Measurements from ENCODE around the gene CSMD2. TPM values are rescaled to one million over a fixed set of nuclear protein-coding genes. Genes with fewer than 3 reads are reported as not detected.

Gene CSMD2
- total RNA-seq, 1 experiment from 2014 or later = 0.22 TPM

GRCh38 chr1:33561576-33561975 is 603.5 kb downstream of the CSMD2 start:
- H2AFZ ChIP-seq (ENCODE audit: low read depth, low read length, poor library complexity, severe bottlenecking) = no peak overlapping the region
- no peaks in the 10 kb centered on the region for H3K79me2 ChIP-seq (ENCODE audit: insufficient read depth, low read length)
- H3K4me2 ChIP-seq (ENCODE audit: low read length) = no peak overlapping the region
- H3K9ac ChIP-seq (ENCODE audit: low read length) = no peak overlapping the region
- no peaks in the 10 kb centered on the region for H3K9me3 ChIP-seq (ENCODE audit: control insufficient read depth in 1 of 2, insufficient read depth in 1 of 2, low read depth in 1 of 2, low read length in 2 of 2)
- H3K27me3 ChIP-seq (ENCODE audit: insufficient read depth, low read length) = no peaks in the 10 kb centered on the region
- no peak overlapping the region for H3K4me3 ChIP-seq (replicated peaks in 1 of 2; ENCODE audit: low read depth in 1 of 2, low read length in 2 of 2)
- DNase-seq (ENCODE audit: low read depth, low spot score) (no peak), ATAC-seq (no peak)
- ChIA-PET POLR2A (no interaction called here), RAD21 (ENCODE audit: low non-redundant PET in 1 of 2, low total read pairs in 2 of 2, uncharacterized antibody in 2 of 2, unreplicated experiment in 2 of 2) (no interaction called here), CTCF (no interaction called here)
- TF ChIP-seq JUND (IDR thresholded peaks at IDR 0.05) (no peak), ELF1 (IDR thresholded peaks at IDR 0.05; ENCODE audit: borderline replicate concordance, low read depth) (no peak), POLR2A (IDR thresholded peaks at IDR 0.05; ENCODE audit: borderline replicate concordance, extremely low read depth, insufficient read depth, insufficient read length) (no peak), CBX3 (IDR thresholded peaks at IDR 0.05; ENCODE audit: low read depth) (no peak), YY1 (IDR thresholded peaks at IDR 0.05; ENCODE audit: extremely low read depth, insufficient replicate concordance, low read depth, low read length) (no peak), ATF3 (IDR thresholded peaks at IDR 0.05) (no peak), TCF7L2 (IDR thresholded peaks at IDR 0.05; ENCODE audit: borderline replicate concordance, extremely low read depth, insufficient read depth, insufficient read length) (no peak), POLR2AphosphoS5 (IDR thresholded peaks at IDR 0.05; ENCODE audit: low read depth, low read length) (no peak), CEBPB (IDR thresholded peaks at IDR 0.05; ENCODE audit: low read depth) (no peak), ZNF274 (IDR thresholded peaks at IDR 0.05; ENCODE audit: low read depth, low read length) (no peak), EGR1 (IDR thresholded peaks at IDR 0.05; ENCODE audit: low read depth) (no peak), RAD21 (IDR thresholded peaks at IDR 0.05; ENCODE audit: low read depth) (no peak), ZFX (IDR thresholded peaks at IDR 0.05) (no peak), EZH2 (IDR thresholded peaks at IDR 0.05) (no peak), SIN3A (IDR thresholded peaks at IDR 0.05; ENCODE audit: low read depth) (no peak), EZH2phosphoT487 (IDR thresholded peaks at IDR 0.05; ENCODE audit: borderline replicate concordance) (no peak), SP1 (IDR thresholded peaks at IDR 0.05; ENCODE audit: low read depth) (no peak)
- TF ChIP-seq, protein P1, sequence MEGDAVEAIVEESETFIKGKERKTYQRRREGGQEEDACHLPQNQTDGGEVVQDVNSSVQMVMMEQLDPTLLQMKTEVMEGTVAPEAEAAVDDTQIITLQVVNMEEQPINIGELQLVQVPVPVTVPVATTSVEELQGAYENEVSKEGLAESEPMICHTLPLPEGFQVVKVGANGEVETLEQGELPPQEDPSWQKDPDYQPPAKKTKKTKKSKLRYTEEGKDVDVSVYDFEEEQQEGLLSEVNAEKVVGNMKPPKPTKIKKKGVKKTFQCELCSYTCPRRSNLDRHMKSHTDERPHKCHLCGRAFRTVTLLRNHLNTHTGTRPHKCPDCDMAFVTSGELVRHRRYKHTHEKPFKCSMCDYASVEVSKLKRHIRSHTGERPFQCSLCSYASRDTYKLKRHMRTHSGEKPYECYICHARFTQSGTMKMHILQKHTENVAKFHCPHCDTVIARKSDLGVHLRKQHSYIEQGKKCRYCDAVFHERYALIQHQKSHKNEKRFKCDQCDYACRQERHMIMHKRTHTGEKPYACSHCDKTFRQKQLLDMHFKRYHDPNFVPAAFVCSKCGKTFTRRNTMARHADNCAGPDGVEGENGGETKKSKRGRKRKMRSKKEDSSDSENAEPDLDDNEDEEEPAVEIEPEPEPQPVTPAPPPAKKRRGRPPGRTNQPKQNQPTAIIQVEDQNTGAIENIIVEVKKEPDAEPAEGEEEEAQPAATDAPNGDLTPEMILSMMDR (IDR thresholded peaks at IDR 0.05 in 2 of 3, conservative IDR thresholded peaks at IDR 0.05 in 1 of 3; ENCODE audit: borderline replicate concordance in 1 of 3, insufficient read depth in 1 of 3, low read depth in 2 of 3, low read length in 2 of 3) = no peak
- TF ChIP-seq, protein P2, sequence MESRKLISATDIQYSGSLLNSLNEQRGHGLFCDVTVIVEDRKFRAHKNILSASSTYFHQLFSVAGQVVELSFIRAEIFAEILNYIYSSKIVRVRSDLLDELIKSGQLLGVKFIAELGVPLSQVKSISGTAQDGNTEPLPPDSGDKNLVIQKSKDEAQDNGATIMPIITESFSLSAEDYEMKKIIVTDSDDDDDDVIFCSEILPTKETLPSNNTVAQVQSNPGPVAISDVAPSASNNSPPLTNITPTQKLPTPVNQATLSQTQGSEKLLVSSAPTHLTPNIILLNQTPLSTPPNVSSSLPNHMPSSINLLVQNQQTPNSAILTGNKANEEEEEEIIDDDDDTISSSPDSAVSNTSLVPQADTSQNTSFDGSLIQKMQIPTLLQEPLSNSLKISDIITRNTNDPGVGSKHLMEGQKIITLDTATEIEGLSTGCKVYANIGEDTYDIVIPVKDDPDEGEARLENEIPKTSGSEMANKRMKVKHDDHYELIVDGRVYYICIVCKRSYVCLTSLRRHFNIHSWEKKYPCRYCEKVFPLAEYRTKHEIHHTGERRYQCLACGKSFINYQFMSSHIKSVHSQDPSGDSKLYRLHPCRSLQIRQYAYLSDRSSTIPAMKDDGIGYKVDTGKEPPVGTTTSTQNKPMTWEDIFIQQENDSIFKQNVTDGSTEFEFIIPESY (IDR thresholded peaks at IDR 0.05; ENCODE audit: extremely low read depth, insufficient replicate concordance, low read length) = no peak
- no peak overlapping the region for H3K27ac ChIP-seq (ENCODE audit: low read depth, low read length)
- no peaks in the 10 kb centered on the region for H3K9me2 ChIP-seq (ENCODE audit: insufficient read depth)
- peaks cover 0 to 7% of the 10 kb centered on the region in 2 experiments; a peak in 2 of 4 replicates for H3K4me1 ChIP-seq (ENCODE audit: control insufficient read depth in 1 of 2, insufficient read depth in 2 of 2, low read length in 2 of 2)
- no peaks in the 10 kb centered on the region for H3K36me3 ChIP-seq (ENCODE audit: control insufficient read depth in 1 of 2, insufficient read depth in 2 of 2, low read length in 2 of 2)
- no peaks in the 10 kb centered on the region for H4K20me1 ChIP-seq (ENCODE audit: insufficient read depth)
- intact Hi-C loops (cut with micrococcal nuclease) = no loop called here
- BruUV-seq (replicated peaks) = no TSS peak
